H9 (cell line): Measurements from ENCODE around the gene IST1. TPM values are rescaled to one million over a fixed set of nuclear protein-coding genes. Genes with fewer than 3 reads are reported as not detected.

ENCODE experiments used
- DNase-seq: peaks from one replicate; pipeline ENCODE4 v3.0.0-alpha.2; 2017
- H2AFZ ChIP-seq: one replicate; pipeline ENCODE4 v1.6.1; 2013; ENCODE audit warnings: mild to moderate bottlenecking, low read length, control low read depth, moderate library complexity
- H2AK5ac ChIP-seq: 2 replicates; pipeline ENCODE4 v1.6.1; 2013; ENCODE audit warnings: low read length, control low read depth, mixed read lengths; ENCODE audit not compliant: insufficient read length
- H2BK120ac ChIP-seq: one replicate; pipeline ENCODE4 v1.6.1; 2013; ENCODE audit warnings: low read depth, mild to moderate bottlenecking, low read length, control low read depth, inconsistent platforms; ENCODE audit not compliant: poor library complexity, severe bottlenecking
- H2BK12ac ChIP-seq: 2 replicates; pipeline ENCODE4 v1.6.1; 2013; ENCODE audit warnings: low read length, control low read depth, mixed read lengths, low read depth; ENCODE audit not compliant: insufficient read length
- H2BK15ac ChIP-seq: 2 replicates; pipeline ENCODE4 v1.6.1; 2013; ENCODE audit warnings: low read depth, low read length, control low read depth
- H2BK20ac ChIP-seq: one replicate; pipeline ENCODE4 v1.6.1; 2013; ENCODE audit warnings: low read depth, mild to moderate bottlenecking, low read length, control low read depth, inconsistent platforms; ENCODE audit not compliant: poor library complexity, severe bottlenecking
- H2BK5ac ChIP-seq: 2 replicates; pipeline ENCODE4 v1.6.1; 2013; ENCODE audit warnings: low read length, control low read depth, mixed read lengths; ENCODE audit not compliant: insufficient read length
- H3K14ac ChIP-seq: 2 replicates; pipeline ENCODE4 v1.6.1; 2013; ENCODE audit warnings: low read length, control low read depth; ENCODE audit not compliant: insufficient read depth
- H3K18ac ChIP-seq: 2 replicates; pipeline ENCODE4 v1.6.1; 2013; ENCODE audit warnings: low read depth, mild to moderate bottlenecking, mixed read lengths, low read length, control low read depth; ENCODE audit not compliant: insufficient read length
- H3K23ac ChIP-seq: 2 replicates; pipeline ENCODE4 v1.6.1; 2013; ENCODE audit warnings: low read length, control low read depth, mixed read lengths, low read depth; ENCODE audit not compliant: insufficient read length
- H3K23me2 ChIP-seq: 2 replicates; pipeline ENCODE4 v1.6.1; 2013; ENCODE audit warnings: low read depth, mild to moderate bottlenecking, mixed read lengths, low read length, control low read depth; ENCODE audit not compliant: insufficient read length, poor library complexity, severe bottlenecking
- H3K27ac ChIP-seq: 2 replicates; pipeline ENCODE4 v1.5.1; 2013; ENCODE audit warnings: low read length, control low read depth, mixed read lengths, low read depth; ENCODE audit not compliant: insufficient read length
- H3K27me3 ChIP-seq: 2 replicates; pipeline ENCODE4 v1.6.1; 2013; ENCODE audit warnings: low read length, control low read depth, inconsistent platforms; ENCODE audit not compliant: insufficient read depth
- H3K4ac ChIP-seq: 2 replicates; pipeline ENCODE4 v1.6.1; 2013; ENCODE audit warnings: low read depth, mild to moderate bottlenecking, control low read depth, inconsistent platforms, low read length, moderate library complexity
- H3K4me1 ChIP-seq: 2 replicates; pipeline ENCODE4 v1.6.1; 2013; ENCODE audit warnings: low read length, control low read depth, inconsistent platforms; ENCODE audit not compliant: insufficient read depth
- H3K4me2 ChIP-seq: 2 replicates; pipeline ENCODE4 v1.6.1; 2013; ENCODE audit warnings: low read length, control low read depth, mixed read lengths; ENCODE audit not compliant: insufficient read length, insufficient read depth
- H3K56ac ChIP-seq: 2 replicates; pipeline ENCODE4 v1.6.1; 2013; ENCODE audit warnings: low read depth, mild to moderate bottlenecking, mixed read lengths, low read length, control low read depth; ENCODE audit not compliant: insufficient read length
- H3K79me1 ChIP-seq: 2 replicates; pipeline ENCODE4 v1.6.1; 2013; ENCODE audit warnings: low read depth, mild to moderate bottlenecking, moderate library complexity, low read length, control low read depth, inconsistent platforms; ENCODE audit not compliant: insufficient read depth, poor library complexity, severe bottlenecking
- H3K79me2 ChIP-seq: 2 replicates; pipeline ENCODE4 v1.6.1; 2013; ENCODE audit warnings: low read length, control low read depth, inconsistent platforms; ENCODE audit not compliant: insufficient read depth
- H3K9ac ChIP-seq: 2 replicates; pipeline ENCODE4 v1.6.1; 2013; ENCODE audit warnings: low read length, control low read depth, mixed read lengths; ENCODE audit not compliant: insufficient read length; ENCODE audit errors: extremely low read depth
- H3K9me3 ChIP-seq: one replicate; pipeline ENCODE4 v1.6.1; 2013; ENCODE audit warnings: low read depth, low read length, inconsistent platforms; ENCODE audit not compliant: control insufficient read depth
- H3T11ph ChIP-seq: one replicate; pipeline ENCODE4 v1.6.1; 2013; ENCODE audit warnings: mild to moderate bottlenecking, low read length, control low read depth, inconsistent platforms
- H4K20me1 ChIP-seq: one replicate; pipeline ENCODE4 v1.6.1; 2013; ENCODE audit not compliant: control insufficient read depth, insufficient read length, insufficient read depth
- H4K5ac ChIP-seq: 2 replicates; pipeline ENCODE4 v1.6.1; 2013; ENCODE audit warnings: low read depth, mild to moderate bottlenecking, mixed read lengths, low read length, control low read depth; ENCODE audit not compliant: insufficient read length
- H4K8ac ChIP-seq: replicated peaks from 2 replicates; pipeline ENCODE4 v1.6.1; 2013; ENCODE audit warnings: low read length, control low read depth, mixed read lengths, low read depth; ENCODE audit not compliant: insufficient read length
- H4K91ac ChIP-seq: 2 replicates; pipeline ENCODE4 v1.6.1; 2013; ENCODE audit warnings: low read depth, mild to moderate bottlenecking, moderate library complexity, mixed read lengths, low read length, control low read depth; ENCODE audit not compliant: insufficient read length
- H3K27ac Mint-ChIP-seq, 3 experiments: 2 replicates in 2 of 3; 3 replicates in 1 of 3; pipeline ENCODE4 v1.8.0; 2020 to 2021; ENCODE audit warnings: mixed read lengths in 3 of 3, mild to moderate bottlenecking in 1 of 3, moderate library complexity in 1 of 3
- H3K27me3 Mint-ChIP-seq: 2 replicates; pipeline ENCODE4 v1.8.0; 2021; ENCODE audit warnings: low read depth, mild to moderate bottlenecking, moderate library complexity, mixed read lengths
- H3K36me3 Mint-ChIP-seq, 3 experiments: 2 replicates in 2 of 3; 3 replicates in 1 of 3; pipeline ENCODE4 v1.8.0; 2020 to 2021; ENCODE audit warnings: low read depth in 3 of 3, mixed read lengths in 3 of 3; ENCODE audit not compliant: insufficient read depth in 1 of 3
- H3K4me1 Mint-ChIP-seq, 2 experiments: 2 replicates each; pipeline ENCODE4 v1.8.0; 2020; ENCODE audit warnings: mixed read lengths in 2 of 2
- H3K4me3 Mint-ChIP-seq, 2 experiments: 2 replicates in 1 of 2; 3 replicates in 1 of 2; pipeline ENCODE4 v1.8.0; 2020 to 2021; ENCODE audit warnings: mild to moderate bottlenecking in 2 of 2, mixed read lengths in 2 of 2, moderate library complexity in 1 of 2
- H3K9me3 Mint-ChIP-seq, 2 experiments: 2 replicates in 1 of 2; 3 replicates in 1 of 2; pipeline ENCODE4 v1.8.0; 2020; ENCODE audit warnings: mild to moderate bottlenecking in 2 of 2, mixed read lengths in 2 of 2, moderate library complexity in 1 of 2
- CTCF ChIP-seq: fragments of 200-600 bp; sonication (generic); conservative IDR thresholded peaks from 3 replicates; pipeline ENCODE4 v1.8.0; 2021; ENCODE audit warnings: antibody characterized with exemption, mild to moderate bottlenecking
- WGBS: extraction: QIAGEN DNeasy Blood & Tissue Kit; methylation state at CpG from one replicate; pipeline ENCODE4 v1.1.7; 2013; ENCODE audit warnings: missing lambda C conversion rate, low lambda C conversion rate, mixed read lengths; ENCODE audit not compliant: insufficient read length; ENCODE audit errors: extremely low coverage; 5-methylcytosine and 5-hydroxymethylcytosine counted together
- total RNA-seq: library from RNA; stranded (reverse); gene quantifications from 2 replicates; pipeline ENCODE4 v1.2.1, GENCODE V29; 2021

IST1 gene
- total RNA-seq, 1 experiment from 2014 or later, result 263 TPM

- H3K23ac ChIP-seq, result no peak overlapping the region
- Mint-ChIP-seq H3K27me3 (no peaks in the 10 kb centered on the region; the same call in 1 of the 2 replicates), H3K4me1 (peaks cover 3% of the 10 kb centered on the region in 2 experiments), H3K27ac (no peak overlapping the region), H3K4me3 (no peak overlapping the region), H3K9me3 (no peaks in the 10 kb centered on the region), H3K36me3 (peaks cover 16 to 61% (median 41%) of the 10 kb centered on the region in 3 experiments; a peak in 6 of 7 replicates)
- H3K9ac ChIP-seq, result no peak overlapping the region
- H3T11ph ChIP-seq, result no peak overlapping the region
- no peak overlapping the region for H2BK12ac ChIP-seq
- no peaks in the 10 kb centered on the region for H3K27me3 ChIP-seq
- H2BK120ac ChIP-seq, result no peak overlapping the region
- H3K4me1 ChIP-seq, result no peaks in the 10 kb centered on the region
- no peak overlapping the region for H4K91ac ChIP-seq
- no peak overlapping the region for H2BK5ac ChIP-seq
- no peak overlapping the region for H3K18ac ChIP-seq
- no peak overlapping the region for H3K14ac ChIP-seq
- H3K27ac ChIP-seq, result no peak overlapping the region
- H2BK20ac ChIP-seq, result no peak overlapping the region
- no peak overlapping the region for H3K4ac ChIP-seq
- no peak overlapping the region for H4K5ac ChIP-seq
- DNase-seq, result no peak
- WGBS, result no CpG with 5 or more reads among the region's 3 CpGs
- no peak overlapping the region for H2AK5ac ChIP-seq
- H3K79me1 ChIP-seq, result no peaks in the 10 kb centered on the region
- H3K9me3 ChIP-seq, result no peaks in the 10 kb centered on the region
- H3K56ac ChIP-seq, result no peak overlapping the region
- H3K4me2 ChIP-seq, result no peak overlapping the region
- no peak overlapping the region for H2AFZ ChIP-seq
- TF ChIP-seq CTCF, result no peak
- no peak overlapping the region for H2BK15ac ChIP-seq
- H3K79me2 ChIP-seq, result peaks cover 1% of the 10 kb centered on the region; the same call in 1 of the 2 replicates
- H4K8ac ChIP-seq, result no peak overlapping the region
- no peaks in the 10 kb centered on the region for H4K20me1 ChIP-seq
- H3K23me2 ChIP-seq, result no peaks in the 10 kb centered on the region
Measured at GRCh38 chr16:71852158-71852557, 43.2 kb upstream of the IST1 start.
